ENCODE measurements around the gene LRRC38.

- TF ChIP-seq CTCF (conservative IDR thresholded peaks at IDR 0.05 in 1 of 2, IDR thresholded peaks at IDR 0.05 in 1 of 2; ENCODE audit: extremely low read depth in 1 of 2, insufficient read depth in 1 of 2, low read depth in 1 of 2, low read length in 2 of 2) (no peak), EZH2 (IDR thresholded peaks at IDR 0.05; ENCODE audit: borderline replicate concordance, low read length) (no peak)
Measured at GRCh38 chr1:13523780-13524477, 10.1 kb upstream of the LRRC38 start.
